Effector CD4-positive, alpha-beta T cell (primary cell): Measurements from ENCODE around the gene UNKL.

Experiments
- DNase-seq: peaks from one replicate; pipeline ENCODE4 v3.0.0-alpha.2; 2020

The UNKL gene

DNA sequence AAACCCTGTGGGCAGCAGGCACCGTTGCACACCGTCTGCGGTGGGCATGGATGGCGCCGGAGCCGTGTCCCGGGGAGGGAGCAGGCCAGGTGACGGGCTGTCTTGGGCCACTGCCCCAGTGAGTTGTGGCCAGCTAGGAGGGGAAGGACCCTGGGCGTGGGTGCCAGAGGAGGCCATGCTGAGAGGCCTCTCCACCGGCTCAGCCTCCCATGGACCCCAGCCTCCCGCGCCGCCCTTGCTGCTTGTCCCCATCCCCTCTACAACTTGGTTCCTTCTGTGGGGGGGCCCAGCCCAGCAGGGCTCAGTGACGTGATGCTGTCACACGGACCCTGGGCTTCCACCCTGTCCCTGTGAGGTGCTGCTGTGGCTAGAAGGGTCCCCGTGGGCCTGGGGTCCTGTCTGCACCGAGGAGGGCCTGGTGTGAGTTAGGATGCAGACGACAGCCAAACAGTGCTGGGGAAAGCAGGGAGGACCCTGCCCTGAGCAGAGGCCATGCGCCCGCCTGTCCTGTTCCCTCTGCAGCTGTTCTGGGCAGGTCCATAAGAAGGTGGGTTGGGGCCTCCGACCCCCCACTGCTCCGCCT is 93.8 kb downstream of the UNKL start:
- no peak for DNase-seq

DNA sequence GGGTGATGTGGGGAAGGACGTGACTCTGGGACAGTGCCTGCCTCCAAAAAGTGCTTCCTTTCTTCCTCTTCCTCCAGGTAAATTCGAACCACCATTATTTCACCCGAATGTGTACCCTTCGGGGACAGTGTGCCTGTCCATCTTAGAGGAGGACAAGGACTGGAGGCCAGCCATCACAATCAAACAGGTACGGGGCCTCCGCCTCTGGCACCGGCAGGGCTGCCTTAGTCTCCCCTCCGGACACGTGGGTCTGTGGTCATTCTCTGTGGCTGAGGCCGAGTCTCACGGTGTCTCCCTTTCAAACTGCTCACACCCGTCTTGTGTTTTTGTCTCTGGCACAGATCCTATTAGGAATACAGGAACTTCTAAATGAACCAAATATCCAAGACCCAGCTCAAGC is 94.4 kb downstream of the UNKL start:
- DNase-seq: no peak

DNA sequence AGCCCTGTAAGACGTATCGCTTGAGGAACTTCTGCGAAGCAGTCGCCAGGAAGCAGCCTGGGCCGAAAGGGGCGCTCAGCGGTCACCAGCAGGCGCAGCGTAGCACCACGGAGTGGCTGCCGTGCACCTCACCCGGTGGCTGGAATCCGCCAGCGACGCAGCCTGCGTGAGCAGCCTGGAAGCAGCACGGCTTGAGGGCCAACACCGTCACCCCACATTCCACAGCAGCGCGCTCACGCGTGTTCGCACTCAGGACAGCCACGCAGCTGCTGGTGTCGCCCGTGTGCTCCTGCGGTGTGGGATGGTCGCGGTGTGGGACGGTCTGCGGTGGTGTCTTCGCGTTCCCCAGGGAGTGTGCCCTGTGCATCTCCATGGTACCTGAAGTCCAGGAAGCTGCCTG is 95.5 kb downstream of the UNKL start:
- no peak for DNase-seq

DNA sequence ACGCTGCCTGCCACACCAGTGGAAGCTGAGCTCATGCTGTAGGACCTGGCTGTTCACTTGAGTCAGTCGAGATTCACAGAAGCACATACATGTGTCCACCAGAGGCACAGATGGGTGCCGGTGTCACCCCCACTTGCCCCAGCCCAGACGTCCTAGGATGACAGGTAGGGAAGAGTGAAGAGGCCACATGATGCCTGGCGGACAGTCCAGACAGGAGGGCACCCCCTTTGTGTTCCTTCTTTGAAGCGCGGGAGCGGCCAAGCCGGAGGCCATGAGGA is 96.3 kb downstream of the UNKL start:
- DNase-seq: no peak

DNA sequence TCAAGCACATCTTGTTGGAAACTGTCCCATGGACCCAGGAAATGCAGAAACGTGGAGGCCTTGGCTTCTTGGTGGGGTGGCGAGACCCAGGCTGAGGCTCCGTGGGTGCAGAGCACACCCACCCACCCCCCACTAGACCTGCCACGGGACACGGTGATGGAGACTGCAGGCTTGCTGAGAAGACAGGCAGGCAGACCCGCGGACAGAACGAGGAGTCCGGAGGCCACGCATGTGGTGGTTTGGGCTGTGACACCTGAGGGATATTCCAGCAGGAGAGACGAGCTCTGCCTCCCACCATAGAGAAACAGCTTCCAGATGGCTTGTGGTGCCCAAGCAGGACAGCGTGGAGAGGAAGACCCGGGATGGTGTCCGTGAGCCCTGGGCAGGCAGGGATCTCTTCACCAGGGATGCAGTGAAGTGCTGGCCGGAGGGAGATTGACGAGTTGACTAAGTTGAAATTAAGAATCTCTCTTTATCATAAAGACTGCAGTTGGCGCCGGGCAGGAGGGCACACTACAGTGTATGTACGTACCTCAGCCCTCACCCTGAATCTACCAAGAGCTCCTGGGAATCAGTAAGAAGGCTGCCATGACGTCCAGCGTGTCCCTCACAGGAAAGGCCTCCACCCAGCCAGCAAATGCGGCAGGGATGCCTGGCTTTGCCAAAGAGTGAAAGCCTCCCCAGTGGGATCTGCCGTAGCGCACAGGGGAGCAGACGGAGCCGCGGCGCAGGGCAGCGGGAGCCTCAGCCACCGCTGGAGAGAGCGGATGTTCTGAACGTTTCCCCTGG is 96.8 kb downstream of the UNKL start:
- no peak for DNase-seq

DNA sequence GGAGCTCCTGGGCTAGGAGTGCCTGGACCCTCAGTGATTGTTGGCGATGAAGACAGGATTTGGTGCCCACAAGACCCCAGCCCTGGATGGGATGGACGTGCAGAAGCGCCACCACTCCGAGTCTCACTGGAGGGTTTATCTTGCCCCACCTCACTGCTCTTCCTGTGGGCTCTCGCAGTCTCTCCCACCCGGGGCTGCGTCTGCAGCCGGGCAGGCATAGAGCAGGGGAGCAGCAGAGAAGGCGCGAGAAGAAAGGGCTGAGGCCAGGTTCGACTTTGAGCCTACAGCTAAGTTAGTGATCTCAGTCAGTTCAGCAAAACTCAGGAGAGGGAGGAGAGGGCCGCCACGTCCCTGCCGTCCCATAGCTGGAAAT is 98.5 kb downstream of the UNKL start:
- no peak for DNase-seq

DNA sequence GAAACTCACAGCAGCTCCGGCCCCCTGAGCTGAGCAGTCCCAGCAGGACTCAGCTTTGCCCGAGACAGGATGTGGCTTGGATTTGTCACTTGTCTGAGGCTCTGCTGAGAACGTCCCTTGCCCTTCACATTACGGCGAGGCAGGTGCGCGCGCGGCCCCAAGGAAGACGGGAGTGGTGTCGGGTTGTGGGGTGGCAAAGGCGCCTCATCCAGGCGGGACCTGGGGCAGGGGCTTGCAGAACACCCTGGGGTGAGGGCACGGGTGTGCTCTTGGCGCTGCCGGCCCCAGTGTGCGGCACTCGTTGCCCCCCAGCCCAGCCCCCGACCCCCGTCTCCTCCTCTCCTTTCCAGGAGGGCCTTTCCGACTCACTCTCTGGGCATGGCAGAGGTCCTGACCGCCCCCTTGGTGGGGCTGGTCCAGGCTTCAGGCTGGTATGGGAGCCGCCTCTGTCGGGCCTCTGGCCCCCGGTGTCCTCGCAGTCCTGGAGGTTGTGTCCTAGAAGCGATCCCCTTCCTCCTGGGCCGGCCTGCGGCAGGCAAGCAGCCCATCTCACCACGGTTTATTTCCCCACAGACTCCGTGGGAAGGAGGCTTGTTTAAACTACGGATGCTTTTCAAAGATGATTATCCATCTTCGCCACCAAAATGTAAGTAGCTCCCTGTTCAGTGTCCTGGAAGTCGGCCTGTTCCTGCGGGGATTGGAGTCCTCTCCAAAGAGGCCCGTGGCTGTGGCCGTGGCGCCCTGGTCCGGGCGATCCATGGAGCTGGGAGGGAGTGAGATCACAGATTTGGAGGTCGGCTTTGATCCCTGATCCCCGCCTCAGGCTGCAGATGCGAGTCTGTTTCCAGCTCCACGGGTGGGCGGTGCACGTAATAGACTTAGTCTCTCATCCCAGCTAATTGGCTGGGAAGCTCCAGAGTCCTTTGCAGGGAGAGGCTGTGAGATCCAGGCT is 99.1 kb downstream of the UNKL start:
- no peak for DNase-seq

DNA sequence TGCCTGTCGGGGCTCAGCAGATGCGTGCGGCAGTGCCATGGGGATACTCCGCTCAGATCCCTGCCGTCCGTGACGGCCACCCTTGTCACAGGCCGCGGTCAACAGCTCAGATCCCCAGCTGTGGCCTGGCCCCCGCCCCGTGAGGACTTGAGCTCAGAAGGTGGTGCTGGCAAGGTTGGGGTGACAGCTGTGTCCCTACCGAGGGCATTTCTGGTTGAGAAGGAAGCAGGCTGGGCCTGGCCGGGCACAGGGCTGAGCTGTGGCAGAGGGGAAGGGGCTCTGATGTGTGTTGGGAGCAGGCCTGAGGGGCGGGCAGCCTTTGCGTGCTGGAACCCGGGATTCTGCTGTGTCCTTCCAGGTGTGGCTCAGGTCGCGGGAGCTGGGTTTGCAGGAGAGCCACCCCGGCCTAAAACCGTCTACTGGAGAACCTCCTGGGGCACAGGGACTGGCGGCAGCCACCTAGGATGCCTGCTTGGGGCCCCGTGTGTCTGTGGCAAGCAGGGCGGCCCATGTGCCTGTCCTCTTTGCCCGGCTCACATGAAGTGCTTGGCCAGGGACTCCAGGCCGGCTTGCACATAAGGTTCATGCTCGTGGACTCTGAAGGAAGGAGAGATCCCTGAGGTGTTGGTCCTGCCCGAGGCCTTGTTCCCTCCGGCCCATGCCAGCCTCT is 100.0 kb downstream of the UNKL start:
- DNase-seq: no peak

DNA sequence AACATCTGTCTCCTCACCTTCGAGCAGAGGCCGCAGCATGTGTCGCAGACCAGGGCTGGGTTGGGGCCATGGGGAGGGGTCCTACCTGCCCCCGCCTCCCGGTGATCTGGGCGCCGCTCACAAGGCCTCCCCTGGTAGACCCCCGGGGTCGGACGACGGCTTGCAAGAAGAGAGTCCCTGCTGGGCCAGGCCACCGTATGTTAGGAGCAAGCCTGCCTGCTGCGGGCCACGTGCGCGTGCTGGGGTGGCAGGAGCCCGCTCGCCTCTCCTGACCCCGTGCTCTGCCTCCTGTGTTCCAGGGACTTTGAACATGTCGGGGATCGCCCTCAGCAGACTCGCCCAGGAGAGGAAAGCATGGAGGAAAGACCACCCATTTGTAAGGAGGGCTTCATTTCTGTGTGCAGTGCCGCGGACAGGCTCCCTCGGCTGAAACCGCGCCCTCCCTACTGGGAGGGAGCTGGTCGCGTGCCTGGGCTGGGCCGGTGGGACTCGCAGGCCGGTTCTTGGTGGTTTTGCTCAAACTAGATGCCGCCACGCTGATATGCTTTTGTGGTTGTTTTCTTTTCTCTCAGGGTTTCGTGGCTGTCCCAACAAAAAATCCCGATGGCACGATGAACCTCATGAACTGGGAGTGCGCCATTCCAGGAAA is 100.7 kb downstream of the UNKL start:
- DNase-seq: no peak
